H1 (cell line): Measurements from ENCODE around the gene MX1. TPM values are rescaled to one million over a fixed set of nuclear protein-coding genes. Genes with fewer than 3 reads are reported as not detected.

Experiments
- CTCF ChIA-PET: fragments of 300-600 bp; sonication (Branson Sonifier 250); formaldehyde crosslinking; loops from one replicate; lab custom pipeline; 2021; ENCODE audit not compliant: partially characterized antibody; lab: Charles Lee
- POLR2A ChIA-PET: fragments of 300-600 bp; sonication (Branson Sonifier 250); formaldehyde crosslinking; loops from one replicate; lab custom pipeline; 2021; ENCODE audit warnings: inconsistent platforms; ENCODE audit not compliant: partially characterized antibody; lab: Charles Lee
- DNase-seq, 2 experiments: peaks; one replicate each; pipeline versions ENCODE4 v3.0.0 to v3.0.0-alpha.2; 2010 to 2022; ENCODE audit warnings: low spot score in 2 of 2, low read depth in 1 of 2, mixed read lengths in 1 of 2
- FAIRE-seq: peaks from 2 replicates; lab custom pipeline; 2011; peaks lifted over from hg19 to GRCh38; lab: Jason Lieb, UNC
- H2AFZ ChIP-seq: 2 replicates; pipeline ENCODE4 v1.8.1; 2012; ENCODE audit warnings: low read length, inconsistent platforms
- H2AK5ac ChIP-seq: 2 replicates; pipeline ENCODE4 v1.6.1; 2013; ENCODE audit warnings: low read depth, low read length
- H2BK120ac ChIP-seq: replicated peaks from 2 replicates; pipeline ENCODE3; 2013; ENCODE audit warnings: low read depth, low read length, inconsistent platforms
- H2BK12ac ChIP-seq: 2 replicates; pipeline ENCODE4 v1.6.1; 2013; ENCODE audit warnings: low read depth, low read length
- H2BK15ac ChIP-seq: 2 replicates; pipeline ENCODE4 v1.6.1; 2013; ENCODE audit warnings: low read length
- H2BK20ac ChIP-seq: 2 replicates; pipeline ENCODE4 v1.6.1; 2013; ENCODE audit warnings: low read length
- H2BK5ac ChIP-seq: 2 replicates; pipeline ENCODE4 v1.6.1; 2013; ENCODE audit warnings: low read depth, low read length
- H3K14ac ChIP-seq: 2 replicates; pipeline ENCODE4 v1.6.1; 2013; ENCODE audit warnings: inconsistent platforms; ENCODE audit not compliant: insufficient read length
- H3K18ac ChIP-seq: 2 replicates; pipeline ENCODE4 v1.6.1; 2013; ENCODE audit warnings: low read length; ENCODE audit errors: extremely low read depth
- H3K23ac ChIP-seq: 2 replicates; pipeline ENCODE4 v1.6.1; 2013; ENCODE audit warnings: inconsistent platforms; ENCODE audit not compliant: insufficient read length
- H3K23me2 ChIP-seq: 2 replicates; pipeline ENCODE4 v1.6.1; 2013; ENCODE audit warnings: low read depth, low read length
- H3K27ac ChIP-seq: 2 replicates; pipeline ENCODE4 v1.6.1; 2011; ENCODE audit warnings: low read depth, low read length, inconsistent platforms
- H3K27me3 ChIP-seq, 4 experiments: replicated peaks in 1 of 4; 1 replicate in 1 of 4; 2 replicates in 3 of 4; pipeline versions ENCODE4 v1.6.1 to v1.8.1; 2011 to 2013; ENCODE audit warnings: low read length in 3 of 4, mild to moderate bottlenecking in 3 of 4, inconsistent platforms in 2 of 4, mixed read lengths in 2 of 4, moderate library complexity in 1 of 4; ENCODE audit not compliant: control insufficient read depth in 3 of 4, insufficient read depth in 3 of 4; ENCODE audit errors: extremely low read depth in 1 of 4
- H3K36me3 ChIP-seq, 4 experiments: 2 replicates each; pipeline versions ENCODE4 v1.6.1 to v1.8.1; 2011 to 2013; ENCODE audit warnings: mild to moderate bottlenecking in 4 of 4, low read length in 3 of 4, moderate library complexity in 2 of 4, control low read depth in 1 of 4, inconsistent platforms in 1 of 4; ENCODE audit not compliant: insufficient read depth in 4 of 4, control insufficient read depth in 2 of 4
- H3K4ac ChIP-seq: replicated peaks from 2 replicates; pipeline ENCODE3; 2013; ENCODE audit warnings: low read length, low read depth, mixed read lengths, inconsistent platforms; ENCODE audit not compliant: insufficient read length
- H3K4me1 ChIP-seq, 4 experiments: replicated peaks in 1 of 4; 1 replicate in 1 of 4; 2 replicates in 3 of 4; pipeline versions ENCODE4 v1.6.1 to v1.8.1; 2011 to 2013; ENCODE audit warnings: low read length in 3 of 4, inconsistent platforms in 2 of 4, mixed read lengths in 1 of 4; ENCODE audit not compliant: insufficient read depth in 4 of 4, control insufficient read depth in 3 of 4
- H3K4me2 ChIP-seq, 2 experiments: 2 replicates each; pipeline versions ENCODE4 v1.6.1 to v1.8.1; 2011 to 2013; ENCODE audit warnings: low read depth in 2 of 2, low read length in 2 of 2, control low read depth in 1 of 2, inconsistent platforms in 1 of 2, mild to moderate bottlenecking in 1 of 2; ENCODE audit not compliant: insufficient read depth in 1 of 2
- H3K4me3 ChIP-seq, 4 experiments: fragments of 200-600, 300-600 bp in 1 of 4; sonication (generic), shearing (Covaris generic), sonication (Bioruptor Twin) in 1 of 4; 2 replicates each; pipeline versions ENCODE4 v1.5.1 to v1.8.1; 2011 to 2016; ENCODE audit warnings: low read length in 4 of 4, low read depth in 3 of 4, control low read depth in 2 of 4, inconsistent platforms in 2 of 4, mild to moderate bottlenecking in 2 of 4, mixed read lengths in 1 of 4, moderate library complexity in 1 of 4; ENCODE audit not compliant: insufficient read depth in 2 of 4; ENCODE audit errors: extremely low read depth in 1 of 4
- H3K56ac ChIP-seq: replicated peaks from 2 replicates; pipeline ENCODE3; 2013; ENCODE audit warnings: low read depth, mild to moderate bottlenecking, mixed read lengths, low read length, inconsistent platforms; ENCODE audit not compliant: insufficient read length
- H3K79me1 ChIP-seq: 2 replicates; pipeline ENCODE4 v1.6.1; 2013; ENCODE audit warnings: low read depth, low read length, control low read depth
- H3K79me2 ChIP-seq, 2 experiments: 2 replicates each; pipeline versions ENCODE4 v1.6.1 to v1.8.1; 2012 to 2013; ENCODE audit warnings: low read length in 2 of 2, mild to moderate bottlenecking in 2 of 2, inconsistent platforms in 1 of 2; ENCODE audit not compliant: insufficient read depth in 2 of 2, control insufficient read depth in 1 of 2
- H3K9ac ChIP-seq, 4 experiments: replicated peaks in 1 of 4; 1 replicate in 1 of 4; 2 replicates in 3 of 4; pipeline versions ENCODE4 v1.6.1 to v1.8.1; 2011 to 2013; ENCODE audit warnings: low read depth in 3 of 4, low read length in 3 of 4, control low read depth in 2 of 4, mild to moderate bottlenecking in 2 of 4, moderate library complexity in 2 of 4, inconsistent platforms in 1 of 4; ENCODE audit errors: extremely low read depth in 1 of 4
- H3K9me3 ChIP-seq, 2 experiments: 2 replicates each; pipeline versions ENCODE4 v1.6.1 to v1.8.1; 2012 to 2013; ENCODE audit warnings: mild to moderate bottlenecking in 2 of 2, moderate library complexity in 2 of 2, control low read depth in 1 of 2, inconsistent platforms in 1 of 2, low read depth in 1 of 2, low read length in 1 of 2, mixed read lengths in 1 of 2; ENCODE audit not compliant: insufficient read depth in 2 of 2
- H4K20me1 ChIP-seq, 2 experiments: replicated peaks in 1 of 2; 2 replicates each; pipeline versions ENCODE3 to v1.8.1; 2011 to 2013; ENCODE audit warnings: inconsistent platforms in 2 of 2, low read length in 2 of 2, mild to moderate bottlenecking in 1 of 2; ENCODE audit not compliant: insufficient read depth in 2 of 2, control insufficient read depth in 1 of 2
- H4K5ac ChIP-seq: 2 replicates; pipeline ENCODE4 v1.6.1; 2013; ENCODE audit warnings: low read length, low read depth, mixed read lengths, inconsistent platforms; ENCODE audit not compliant: insufficient read length
- H4K8ac ChIP-seq: 2 replicates; pipeline ENCODE4 v1.8.0; 2013; ENCODE audit warnings: mild to moderate bottlenecking, moderate library complexity, low read length, inconsistent platforms; ENCODE audit not compliant: insufficient read depth; ENCODE audit errors: extremely low read depth
- H4K91ac ChIP-seq: replicated peaks from 2 replicates; pipeline ENCODE3; 2013; ENCODE audit warnings: low read length, mixed read lengths, inconsistent platforms; ENCODE audit not compliant: insufficient read length
- JUND ChIP-seq: IDR thresholded peaks from 2 replicates; pipeline ENCODE4 v1.6.1; 2011; ENCODE audit warnings: mild to moderate bottlenecking, improper control_type of control experiment, low read length
- SP2 ChIP-seq: IDR thresholded peaks from 2 replicates; pipeline ENCODE4 v1.6.1; 2012; ENCODE audit warnings: mild to moderate bottlenecking, low read length, inconsistent platforms
- SRF ChIP-seq: IDR thresholded peaks from 2 replicates; pipeline ENCODE4 v1.6.1; 2011; ENCODE audit warnings: mild to moderate bottlenecking, low read depth, low read length, moderate library complexity
- WGBS, 2 experiments: shearing (Covaris generic) in 1 of 2; methylation state at CpG; one replicate each; pipeline versions ENCODE4 v1.1.6 to v1.1.7; 2013 to 2015; ENCODE audit warnings: low lambda C conversion rate in 2 of 2, mixed read lengths in 2 of 2, inconsistent platforms in 1 of 2, low coverage in 1 of 2, missing lambda C conversion rate in 1 of 2; ENCODE audit not compliant: insufficient replicate concordance in 2 of 2, insufficient coverage in 1 of 2, insufficient read length in 1 of 2; ENCODE audit errors: extremely low coverage in 1 of 2, missing lambda C conversion rate in 1 of 2; 5-methylcytosine and 5-hydroxymethylcytosine counted together
- polyA plus RNA-seq, 7 experiments: library from polyadenylated mRNA; depleted of rRNA in 3 of 7; stranded (reverse) in 5 of 7; unstranded in 2 of 7; fragments of >200 nt in 5 of 7; fragments of 200-250 nt in 2 of 7; gene quantifications; 1 replicate in 5 of 7; 2 replicates in 1 of 7; 4 replicates in 1 of 7; pipeline versions ENCODE4 v1.2.1 to v1.2.3, GENCODE V29; 2011 to 2013; ENCODE audit warnings: missing spikeins in 2 of 7, mixed read lengths in 2 of 7
- total RNA-seq: library from RNA; stranded (reverse); fragmentation: NEBNext Ultra II Directional; extraction: Animal tissue kit (Norgen Biotek cat#: 25700); gene quantifications from 2 replicates; pipeline ENCODE4 v1.2.1, GENCODE V29; 2021
- TF ChIP-seq, protein P1 (sequence below): IDR thresholded peaks from 2 replicates; pipeline ENCODE4 v1.6.1; 2011; ENCODE audit warnings: low read depth, mild to moderate bottlenecking, low read length; ENCODE audit not compliant: insufficient read depth

Gene MX1
- total and polyA plus RNA-seq, 2 of the 8 experiments (the other 6 are each of a cell fraction or from before 2014, with no cell fraction given): 3.8 to 5.7 TPM

DNA sequence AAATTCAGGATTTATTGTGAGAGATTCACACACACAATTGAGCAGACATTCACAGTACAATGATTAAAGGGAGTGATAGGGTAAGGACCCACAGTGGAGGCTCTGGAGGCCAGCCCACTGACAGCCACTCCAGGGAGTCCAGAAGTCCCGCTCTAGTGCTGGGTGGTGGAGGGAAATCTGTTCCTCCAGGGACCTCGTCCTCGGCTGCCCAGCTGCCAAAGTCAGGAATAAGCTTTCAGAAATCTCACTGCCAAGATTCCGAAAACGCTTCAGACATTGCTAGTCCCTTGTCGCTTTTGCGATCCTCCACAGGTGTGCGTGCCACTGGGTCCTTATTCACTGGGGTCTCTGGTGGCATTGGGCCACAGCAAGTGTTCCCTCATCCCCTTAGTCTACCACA lies 2.3 kb downstream of the MX1 start:
- H2AK5ac ChIP-seq: no peak overlapping the region
- H3K4me3 ChIP-seq: no peak overlapping the region
- peaks cover 6% of the 10 kb centered on the region; the same call in 1 of the 2 replicates for H3K23me2 ChIP-seq
- ChIA-PET POLR2A (no interaction called here), CTCF (interaction anchor here (1.6 kb wide), 1 partner anchor 58 kb away, joined by 4 read pairs; no protein-coding TSS in a partner anchor)
- H2AFZ ChIP-seq: no peak overlapping the region
- no peak overlapping the region for H2BK120ac ChIP-seq
- H3K9ac ChIP-seq: no peak overlapping the region
- H3K4me1 ChIP-seq: 0 out of 7 replicates have a peak, but pooled peaks cover 0 to 3% (median 1%) of the 10 kb centered on the region in 4 experiments
- WGBS, 2 experiments: 80% methylated on average over 8 of the region's 8 CpGs; no CpG with 5 or more reads in 1 of the 2 experiments
- H3K4me2 ChIP-seq: no peak overlapping the region
- H2BK15ac ChIP-seq: no peak overlapping the region
- H3K23ac ChIP-seq: no peak overlapping the region
- H4K5ac ChIP-seq: no peak overlapping the region
- H4K91ac ChIP-seq: no peak overlapping the region
- no peak overlapping the region for H2BK12ac ChIP-seq
- H4K8ac ChIP-seq: no peak overlapping the region; the same call in 1 of the 2 replicates
- no peak overlapping the region for H3K18ac ChIP-seq
- no peak overlapping the region for H2BK5ac ChIP-seq
- H3K56ac ChIP-seq: no peak overlapping the region
- peaks cover 5 to 33% (median 24%) of the 10 kb centered on the region in 4 experiments for H3K27me3 ChIP-seq
- no peaks in the 10 kb centered on the region for H3K79me1 ChIP-seq
- DNase-seq (no peak), FAIRE-seq (no peak)
- TF ChIP-seq JUND: no peak
- no peak for TF ChIP-seq SP2
- no peak for TF ChIP-seq SRF
- TF ChIP-seq, protein P1, sequence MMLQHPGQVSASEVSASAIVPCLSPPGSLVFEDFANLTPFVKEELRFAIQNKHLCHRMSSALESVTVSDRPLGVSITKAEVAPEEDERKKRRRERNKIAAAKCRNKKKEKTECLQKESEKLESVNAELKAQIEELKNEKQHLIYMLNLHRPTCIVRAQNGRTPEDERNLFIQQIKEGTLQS: no peak
- H3K79me2 ChIP-seq: no peaks in the 10 kb centered on the region
- no peaks in the 10 kb centered on the region for H4K20me1 ChIP-seq
- no peak overlapping the region for H3K27ac ChIP-seq
- no peak overlapping the region for H3K4ac ChIP-seq
- H3K14ac ChIP-seq: no peak overlapping the region
- H3K9me3 ChIP-seq: no peaks in the 10 kb centered on the region
- no peak overlapping the region for H2BK20ac ChIP-seq
- H3K36me3 ChIP-seq: no peaks in the 10 kb centered on the region
